Duodenal mucosa (tissue), 2 donors: ENCODE data around the gene KCNIP3.

Source experiments
- H3K27ac ChIP-seq: one replicate; pipeline ENCODE4 v1.7.0; 2013; ENCODE audit warnings: low read depth, low read length
- H3K27me3 ChIP-seq, 2 donors: one replicate each; pipeline ENCODE4 v1.7.0; 2013; ENCODE audit warnings: low read length in 2 of 2, control low read depth in 1 of 2; ENCODE audit not compliant: insufficient read depth in 2 of 2, control insufficient read depth in 1 of 2
- H3K36me3 ChIP-seq, 2 donors: one replicate each; pipeline ENCODE4 v1.7.0; 2013; ENCODE audit warnings: low read length in 2 of 2, control low read depth in 1 of 2; ENCODE audit not compliant: insufficient read depth in 2 of 2, control insufficient read depth in 1 of 2
- H3K4me1 ChIP-seq, 2 donors: one replicate each; pipeline ENCODE4 v1.7.0; 2013; ENCODE audit warnings: low read length in 2 of 2, control low read depth in 1 of 2; ENCODE audit not compliant: insufficient read depth in 2 of 2, control insufficient read depth in 1 of 2
- H3K4me3 ChIP-seq, 2 donors: one replicate each; pipeline ENCODE4 v1.7.0; 2013; ENCODE audit warnings: low read length in 2 of 2, low read depth in 1 of 2
- H3K9ac ChIP-seq, 2 donors: one replicate each; pipeline ENCODE4 v1.7.0; 2013; ENCODE audit warnings: low read length in 2 of 2, low read depth in 1 of 2
- H3K9me3 ChIP-seq, 2 donors: one replicate each; pipeline ENCODE4 v1.7.0; 2013; ENCODE audit warnings: low read length in 2 of 2, control low read depth in 1 of 2; ENCODE audit not compliant: control insufficient read depth in 1 of 2

The KCNIP3 gene

DNA sequence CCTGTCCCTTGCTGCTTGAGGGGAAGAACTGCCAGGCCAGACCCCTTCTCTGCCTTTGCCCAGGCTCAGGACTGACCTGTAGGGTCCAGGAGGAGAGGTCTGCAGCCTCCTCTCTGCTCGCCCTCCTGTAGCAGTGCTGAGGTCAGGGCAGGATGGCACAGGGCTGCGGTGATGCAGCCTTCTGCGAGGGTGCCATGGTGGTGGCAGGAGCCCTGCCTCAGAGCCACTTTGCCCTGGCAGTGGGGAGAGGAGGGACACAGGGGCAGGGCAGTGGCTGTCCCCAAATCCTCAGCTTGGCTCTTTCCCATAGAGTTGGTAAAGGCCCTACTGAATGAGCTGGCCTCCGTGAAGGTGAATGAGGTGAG, 22.0 kb upstream of the KCNIP3 start:
- Histone ChIP-seq H3K27ac (peak overlapping the region; percentile 59), H3K9ac (peak overlapping the region; percentile 61 to 67), H3K36me3 (peaks cover 3 to 7% of the 10 kb centered on the region in 2 donors), H3K27me3 (no peaks in the 10 kb centered on the region), H3K4me1 (peaks cover 26 to 34% of the 10 kb centered on the region in 2 donors), H3K4me3 (peak overlapping the region; percentile 68 to 73), H3K9me3 (no peaks in the 10 kb centered on the region)

GRCh38 chr2:95275601-95276243, 21.4 kb upstream of the KCNIP3 start:
- Histone ChIP-seq H3K9ac (peak overlapping the region; percentile 61 to 67), H3K27me3 (no peaks in the 10 kb centered on the region), H3K36me3 (peaks cover 3 to 9% of the 10 kb centered on the region in 2 donors), H3K4me3 (peak overlapping the region; percentile 68 to 73), H3K27ac (peak overlapping the region; percentile 59), H3K4me1 (peaks cover 26 to 34% of the 10 kb centered on the region in 2 donors), H3K9me3 (no peaks in the 10 kb centered on the region)

GRCh38 chr2:95276244-95276887, 20.8 kb upstream of the KCNIP3 start:
- H3K4me3 ChIP-seq, result peak overlapping the region; percentile 68 to 73
- peak overlapping the region; percentile 61 to 67 for H3K9ac ChIP-seq
- H3K36me3 ChIP-seq, result peaks cover 3 to 13% of the 10 kb centered on the region in 2 donors
- H3K9me3 ChIP-seq, result no peaks in the 10 kb centered on the region
- H3K27ac ChIP-seq, result peak overlapping the region; percentile 25
- no peaks in the 10 kb centered on the region for H3K27me3 ChIP-seq
- peaks cover 26 to 34% of the 10 kb centered on the region in 2 donors for H3K4me1 ChIP-seq

GRCh38 chr2:95276888-95277245, 20.3 kb upstream of the KCNIP3 start:
- peaks cover 26 to 34% of the 10 kb centered on the region in 2 donors for H3K4me1 ChIP-seq
- H3K9me3 ChIP-seq, result no peaks in the 10 kb centered on the region
- peak overlapping the region; percentile 9 to 73 for H3K4me3 ChIP-seq
- no peaks in the 10 kb centered on the region for H3K27me3 ChIP-seq
- H3K27ac ChIP-seq, result peak overlapping the region; percentile 25
- H3K36me3 ChIP-seq, result peaks cover 3 to 15% of the 10 kb centered on the region in 2 donors
- H3K9ac ChIP-seq, result peak overlapping the region; percentile 61 to 67

DNA sequence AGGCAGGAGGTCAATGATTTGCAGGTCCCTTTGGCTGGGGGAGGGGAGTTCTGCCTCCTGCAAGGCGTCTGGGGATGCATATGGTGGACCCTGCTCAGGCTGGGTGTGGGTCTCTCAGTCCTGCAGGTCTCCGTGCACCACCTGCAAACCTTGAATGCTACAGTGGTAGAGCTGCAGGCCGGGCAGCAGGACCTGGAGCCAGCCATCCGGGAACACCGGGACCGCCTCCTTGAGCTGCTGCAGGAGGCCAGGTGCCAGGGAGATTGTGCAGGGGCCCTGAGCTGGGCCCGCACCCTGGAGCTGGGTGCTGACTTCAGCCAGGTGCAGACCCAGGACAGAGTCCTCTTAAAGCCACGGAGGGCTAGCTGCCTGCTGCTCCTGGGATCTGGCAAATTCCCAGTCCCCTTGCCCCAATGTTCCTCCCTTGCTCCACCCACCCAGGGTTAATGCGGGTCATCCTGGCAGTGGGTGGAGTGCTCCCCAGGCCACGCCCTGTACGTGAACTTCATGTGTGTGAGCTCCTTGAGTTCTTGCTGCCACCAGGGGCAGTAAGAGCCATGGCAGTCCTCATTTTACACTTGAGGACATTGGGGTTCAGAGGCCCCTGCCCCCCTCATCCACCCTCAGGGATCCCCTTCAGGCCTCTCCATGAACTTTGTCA, 19.8 kb upstream of the KCNIP3 start:
- no peaks in the 10 kb centered on the region for H3K9me3 ChIP-seq
- H3K4me1 ChIP-seq, result peaks cover 26 to 34% of the 10 kb centered on the region in 2 donors
- peak overlapping the region; percentile 9 to 73 for H3K4me3 ChIP-seq
- H3K9ac ChIP-seq, result peak overlapping the region in 1 of 2 donors; percentile 27
- no peaks in the 10 kb centered on the region for H3K27me3 ChIP-seq
- H3K36me3 ChIP-seq, result peaks cover 3 to 17% of the 10 kb centered on the region in 2 donors
- peak overlapping the region; percentile 25 for H3K27ac ChIP-seq

DNA sequence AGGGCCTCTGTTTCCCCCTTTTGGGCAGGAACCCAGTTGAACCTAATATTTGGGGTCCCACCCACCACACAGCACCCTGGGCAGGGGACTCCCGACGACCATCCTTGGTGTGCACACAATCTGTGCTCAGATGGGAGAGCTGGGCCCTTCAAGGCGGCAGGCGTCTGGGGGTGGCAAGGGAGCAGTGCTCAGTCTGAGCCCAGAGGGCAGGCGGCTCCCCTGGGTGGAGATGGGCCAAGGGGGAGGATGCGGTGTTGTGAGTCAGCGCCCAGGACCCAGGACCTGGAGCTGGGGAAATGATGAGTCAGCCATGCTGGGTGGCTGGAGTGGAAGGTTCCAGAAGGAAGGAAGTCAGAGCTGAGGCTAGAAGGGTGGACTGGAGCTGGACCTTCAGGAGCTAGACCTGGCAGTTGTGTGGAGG, 19.1 kb upstream of the KCNIP3 start:
- no peaks in the 10 kb centered on the region for H3K27me3 ChIP-seq
- no peak overlapping the region for H3K27ac ChIP-seq
- no peak overlapping the region for H3K9ac ChIP-seq
- H3K4me3 ChIP-seq, result no peak overlapping the region
- H3K36me3 ChIP-seq, result peaks cover 3 to 22% of the 10 kb centered on the region in 2 donors
- no peaks in the 10 kb centered on the region for H3K9me3 ChIP-seq
- peaks cover 26 to 34% of the 10 kb centered on the region in 2 donors for H3K4me1 ChIP-seq

GRCh38 chr2:95278637-95279225, 18.4 kb upstream of the KCNIP3 start:
- no peaks in the 10 kb centered on the region for H3K9me3 ChIP-seq
- no peak overlapping the region for H3K9ac ChIP-seq
- no peak overlapping the region for H3K4me3 ChIP-seq
- H3K36me3 ChIP-seq, result peaks cover 3 to 22% of the 10 kb centered on the region in 2 donors
- no peaks in the 10 kb centered on the region for H3K27me3 ChIP-seq
- no peak overlapping the region for H3K27ac ChIP-seq
- H3K4me1 ChIP-seq, result peaks cover 24 to 33% of the 10 kb centered on the region in 2 donors

- Histone ChIP-seq H3K4me3 (no peak overlapping the region), H3K4me1 (peaks cover 17 to 25% of the 10 kb centered on the region in 2 donors), H3K27me3 (no peaks in the 10 kb centered on the region), H3K9ac (no peak overlapping the region), H3K9me3 (no peaks in the 10 kb centered on the region), H3K36me3 (peaks cover 3 to 22% of the 10 kb centered on the region in 2 donors), H3K27ac (no peak overlapping the region)
Observed at GRCh38 chr2:95279435-95280035, 17.6 kb upstream of the KCNIP3 start.

GRCh38 chr2:95281071-95281470, 16.1 kb upstream of the KCNIP3 start:
- peaks cover 3 to 25% of the 10 kb centered on the region in 2 donors for H3K36me3 ChIP-seq
- no peaks in the 10 kb centered on the region for H3K27me3 ChIP-seq
- no peak overlapping the region for H3K4me3 ChIP-seq
- no peaks in the 10 kb centered on the region for H3K9me3 ChIP-seq
- H3K9ac ChIP-seq, result no peak overlapping the region
- H3K4me1 ChIP-seq, result peaks cover 11 to 20% of the 10 kb centered on the region in 2 donors
- H3K27ac ChIP-seq, result no peak overlapping the region
